HUES6 (cell line): ENCODE data around the gene DLX6.

Source experiments
- H3K27ac ChIP-seq: 2 replicates; pipeline ENCODE4 v1.7.0; 2013; ENCODE audit warnings: low read depth, mild to moderate bottlenecking, low read length, inconsistent platforms
- H3K27me3 ChIP-seq: 2 replicates; pipeline ENCODE4 v1.6.1; 2013; ENCODE audit warnings: low read length; ENCODE audit not compliant: control insufficient read depth, insufficient read depth
- H3K36me3 ChIP-seq: 2 replicates; pipeline ENCODE4 v1.6.1; 2013; ENCODE audit warnings: low read length; ENCODE audit not compliant: control insufficient read depth, insufficient read depth
- H3K4me1 ChIP-seq: 2 replicates; pipeline ENCODE4 v1.6.1; 2013; ENCODE audit warnings: low read length; ENCODE audit not compliant: control insufficient read depth, insufficient read depth
- H3K4me3 ChIP-seq: 2 replicates; pipeline ENCODE4 v1.5.1; 2013; ENCODE audit warnings: low read depth, low read length
- H3K9ac ChIP-seq: one replicate; pipeline ENCODE4 v1.6.1; 2013; ENCODE audit warnings: mild to moderate bottlenecking, low read length
- H3K9me3 ChIP-seq: 2 replicates; pipeline ENCODE4 v1.6.1; 2013; ENCODE audit warnings: low read depth, low read length; ENCODE audit not compliant: control insufficient read depth, insufficient read depth

DLX6 gene

DNA sequence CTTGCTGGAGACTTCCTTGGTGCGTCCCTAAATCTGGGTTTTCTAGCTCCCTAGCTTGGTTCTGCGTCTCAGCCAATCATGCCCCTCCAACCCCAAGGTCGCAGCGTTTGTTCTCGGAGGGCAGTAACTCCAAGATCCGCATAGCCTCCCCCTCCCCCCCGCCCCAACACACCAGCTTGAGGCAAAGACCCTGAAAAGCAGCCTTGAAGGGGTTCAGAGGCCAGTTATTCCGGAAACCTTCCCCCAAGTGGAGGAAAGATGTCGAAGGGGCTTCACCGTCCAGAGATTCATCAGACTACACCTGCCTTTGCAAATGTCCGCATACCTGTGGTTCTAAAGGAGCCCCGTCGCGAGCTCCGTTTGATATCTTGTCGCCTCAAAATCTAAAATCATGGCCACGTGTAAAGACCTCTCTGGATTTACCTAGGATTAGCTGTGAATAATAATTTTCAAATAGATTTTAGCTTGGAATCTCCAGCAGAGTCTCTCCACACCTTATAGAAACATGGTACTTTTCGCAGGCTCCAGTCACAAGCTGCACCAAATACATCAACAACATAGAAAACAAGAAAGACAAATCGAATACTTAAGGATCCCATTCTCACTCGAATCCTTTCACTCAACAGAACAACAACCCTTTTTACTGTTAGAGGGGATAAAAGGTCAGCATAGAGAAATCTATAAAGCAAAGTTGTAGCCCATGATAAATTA lies 7.9 kb downstream of the DLX6 start:
- no peak overlapping the region for H3K9ac ChIP-seq
- no peaks in the 10 kb centered on the region for H3K9me3 ChIP-seq
- peaks cover 100% of the 10 kb centered on the region for H3K27me3 ChIP-seq
- H3K36me3 ChIP-seq = no peaks in the 10 kb centered on the region
- peaks cover 29% of the 10 kb centered on the region for H3K4me1 ChIP-seq
- H3K27ac ChIP-seq = no peak overlapping the region
- no peak overlapping the region for H3K4me3 ChIP-seq

DNA sequence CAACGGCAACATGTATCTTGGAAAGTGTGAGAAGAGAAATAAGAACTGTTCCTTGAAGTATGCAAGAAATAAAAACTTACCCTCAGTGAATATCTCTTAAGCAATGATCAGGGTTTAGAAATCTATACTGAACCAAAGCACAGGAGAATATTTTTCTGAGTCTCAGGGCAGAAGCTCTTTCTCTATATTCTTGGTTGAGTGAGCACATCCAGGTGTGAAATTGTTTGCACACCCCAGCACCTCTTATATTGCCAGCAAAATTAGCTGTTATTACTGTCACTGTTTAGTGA lies 8.4 kb downstream of the DLX6 start:
- H3K27ac ChIP-seq = no peak overlapping the region
- H3K9ac ChIP-seq = no peak overlapping the region
- peaks cover 100% of the 10 kb centered on the region for H3K27me3 ChIP-seq
- H3K36me3 ChIP-seq = no peaks in the 10 kb centered on the region
- no peak overlapping the region for H3K4me3 ChIP-seq
- no peaks in the 10 kb centered on the region for H3K9me3 ChIP-seq
- H3K4me1 ChIP-seq = peaks cover 30% of the 10 kb centered on the region

DNA sequence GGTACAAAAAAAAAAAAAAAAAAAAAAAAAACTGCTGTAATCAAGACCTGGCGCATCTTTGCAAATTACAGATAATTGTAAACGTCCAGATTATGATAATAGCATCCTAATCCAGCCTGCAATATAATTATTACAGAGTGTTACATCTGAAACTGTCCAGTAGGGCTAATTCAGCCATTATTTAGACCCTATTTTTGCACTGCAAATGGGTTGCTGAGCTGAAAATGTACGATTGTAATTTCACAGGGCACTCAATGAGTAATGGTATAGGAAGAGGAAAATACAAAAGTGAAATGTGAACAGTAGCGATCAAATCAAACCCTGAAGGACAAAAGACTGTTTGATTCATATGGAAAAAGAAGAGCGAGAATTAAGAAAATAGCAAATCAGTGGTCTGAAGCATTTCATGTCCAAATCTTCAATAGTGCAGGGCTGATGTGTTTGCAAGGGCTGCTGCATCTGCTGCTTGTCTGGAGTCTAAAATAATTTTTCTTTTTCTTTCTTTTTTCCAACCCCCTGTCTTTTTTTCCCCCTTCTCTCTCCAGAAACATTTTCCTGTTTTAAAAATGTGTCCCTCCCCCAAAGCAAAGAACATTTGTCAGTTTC lies 8.9 kb downstream of the DLX6 start:
- no peak overlapping the region for H3K4me3 ChIP-seq
- peaks cover 100% of the 10 kb centered on the region for H3K27me3 ChIP-seq
- H3K27ac ChIP-seq = no peak overlapping the region
- no peaks in the 10 kb centered on the region for H3K36me3 ChIP-seq
- H3K4me1 ChIP-seq = peaks cover 30% of the 10 kb centered on the region
- H3K9me3 ChIP-seq = no peaks in the 10 kb centered on the region
- H3K9ac ChIP-seq = no peak overlapping the region

DNA sequence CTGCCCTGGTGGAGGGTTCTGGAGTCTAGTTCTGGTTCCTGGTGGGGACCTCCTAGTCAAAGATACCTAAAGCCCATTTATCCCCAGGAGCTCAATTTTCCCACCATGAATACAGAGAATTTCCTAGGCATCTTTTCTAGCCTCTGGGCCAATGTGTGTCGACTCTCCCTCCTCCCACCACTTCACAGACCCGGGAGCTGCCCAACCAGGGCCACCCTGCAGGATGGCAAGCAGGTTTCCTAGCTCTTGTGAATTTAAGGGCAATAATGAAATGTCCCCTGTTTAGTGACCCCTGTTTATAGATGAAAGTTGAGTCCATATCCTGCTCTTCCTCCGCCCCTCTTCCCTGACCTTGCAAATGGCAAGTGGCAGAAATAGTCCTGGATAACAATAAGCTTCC lies 9.9 kb downstream of the DLX6 start:
- Histone ChIP-seq H3K27ac (no peak overlapping the region), H3K27me3 (peaks cover 100% of the 10 kb centered on the region), H3K4me1 (peaks cover 27% of the 10 kb centered on the region)

DNA sequence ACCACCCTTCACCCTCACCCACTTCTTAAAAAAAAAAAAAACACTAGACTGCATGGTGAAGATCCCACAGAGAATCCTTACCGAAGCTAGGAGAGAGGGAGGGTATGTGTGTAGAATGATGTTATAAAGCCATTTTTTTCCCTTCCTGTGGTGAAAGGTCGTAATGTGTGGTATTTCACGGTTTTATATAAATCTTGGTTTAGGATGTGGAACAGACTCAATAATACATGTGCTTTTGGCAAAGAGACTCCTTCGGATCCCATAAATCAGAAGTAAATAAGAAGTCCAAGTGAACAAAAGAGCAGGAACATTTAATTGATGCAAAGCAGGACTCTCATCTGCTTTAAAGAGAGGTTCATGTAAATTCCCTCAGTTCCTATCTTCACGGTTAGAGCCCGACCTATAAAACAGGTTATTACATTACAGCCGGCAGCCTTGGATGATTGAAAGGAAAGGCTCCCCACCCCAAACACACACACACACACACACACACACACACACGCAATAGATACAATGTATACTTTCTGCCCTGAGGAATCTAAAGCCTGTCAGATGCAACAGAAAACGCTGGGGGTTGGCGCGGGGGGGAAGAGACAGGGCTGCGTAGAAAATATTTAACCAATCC lies 10.5 kb downstream of the DLX6 start:
- no peaks in the 10 kb centered on the region for H3K9me3 ChIP-seq
- peaks cover 100% of the 10 kb centered on the region for H3K27me3 ChIP-seq

More for the DNA sequence above, 9.9 kb downstream of the DLX6 start:
- Histone ChIP-seq H3K36me3 (no peaks in the 10 kb centered on the region), H3K9ac (no peak overlapping the region), H3K9me3 (no peaks in the 10 kb centered on the region), H3K4me3 (no peak overlapping the region)

DNA sequence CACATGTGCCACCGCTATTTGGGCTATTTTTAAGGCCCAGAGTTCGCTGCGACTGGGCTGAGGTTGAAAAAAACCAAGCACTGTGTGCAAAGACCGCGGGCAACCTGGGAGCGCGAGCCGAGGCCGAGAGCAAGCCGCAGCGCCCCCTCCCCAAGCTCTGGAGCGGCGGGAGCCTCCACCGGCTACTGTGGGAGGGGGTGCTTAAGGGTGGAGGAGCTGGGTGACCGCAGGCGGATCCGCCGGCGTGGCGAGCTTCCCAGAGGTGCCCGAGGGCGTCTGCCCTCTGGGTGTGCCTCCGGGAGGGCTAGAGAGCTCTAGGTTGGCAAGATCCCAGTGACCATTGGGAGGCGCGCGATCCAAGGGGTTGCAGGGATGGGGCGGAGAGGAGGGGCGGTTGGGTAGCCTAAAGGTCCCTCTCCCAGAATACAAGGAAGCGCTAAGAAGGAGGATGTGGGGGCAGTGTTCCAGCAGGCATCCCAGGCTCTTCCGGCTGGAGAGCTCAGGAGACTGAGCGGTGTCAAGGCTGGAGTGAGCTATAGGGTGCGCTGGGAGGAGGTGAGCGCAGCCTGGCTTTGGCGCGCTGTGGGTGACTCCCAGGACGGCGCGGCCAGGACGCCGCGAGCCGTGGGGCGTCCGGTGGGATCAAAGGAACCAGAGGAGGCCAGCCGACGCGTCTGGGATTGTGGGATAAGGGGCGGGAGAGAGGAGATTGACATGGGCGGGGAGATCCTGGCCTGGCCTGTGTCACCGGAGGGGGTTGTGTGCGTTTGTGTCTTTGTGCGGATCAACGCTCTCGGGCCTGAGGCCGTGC lies 11.2 kb downstream of the DLX6 start:
- Histone ChIP-seq H3K36me3 (no peaks in the 10 kb centered on the region), H3K9ac (no peak overlapping the region), H3K4me3 (peak overlapping the region; percentile 61), H3K4me1 (peaks cover 37% of the 10 kb centered on the region), H3K27me3 (peaks cover 100% of the 10 kb centered on the region), H3K27ac (no peak overlapping the region), H3K9me3 (no peaks in the 10 kb centered on the region)

More for the DNA sequence above, 10.5 kb downstream of the DLX6 start:
- Histone ChIP-seq H3K36me3 (no peaks in the 10 kb centered on the region), H3K4me1 (peaks cover 31% of the 10 kb centered on the region), H3K9ac (no peak overlapping the region), H3K27ac (no peak overlapping the region), H3K4me3 (peak overlapping the region; percentile 61)

DNA sequence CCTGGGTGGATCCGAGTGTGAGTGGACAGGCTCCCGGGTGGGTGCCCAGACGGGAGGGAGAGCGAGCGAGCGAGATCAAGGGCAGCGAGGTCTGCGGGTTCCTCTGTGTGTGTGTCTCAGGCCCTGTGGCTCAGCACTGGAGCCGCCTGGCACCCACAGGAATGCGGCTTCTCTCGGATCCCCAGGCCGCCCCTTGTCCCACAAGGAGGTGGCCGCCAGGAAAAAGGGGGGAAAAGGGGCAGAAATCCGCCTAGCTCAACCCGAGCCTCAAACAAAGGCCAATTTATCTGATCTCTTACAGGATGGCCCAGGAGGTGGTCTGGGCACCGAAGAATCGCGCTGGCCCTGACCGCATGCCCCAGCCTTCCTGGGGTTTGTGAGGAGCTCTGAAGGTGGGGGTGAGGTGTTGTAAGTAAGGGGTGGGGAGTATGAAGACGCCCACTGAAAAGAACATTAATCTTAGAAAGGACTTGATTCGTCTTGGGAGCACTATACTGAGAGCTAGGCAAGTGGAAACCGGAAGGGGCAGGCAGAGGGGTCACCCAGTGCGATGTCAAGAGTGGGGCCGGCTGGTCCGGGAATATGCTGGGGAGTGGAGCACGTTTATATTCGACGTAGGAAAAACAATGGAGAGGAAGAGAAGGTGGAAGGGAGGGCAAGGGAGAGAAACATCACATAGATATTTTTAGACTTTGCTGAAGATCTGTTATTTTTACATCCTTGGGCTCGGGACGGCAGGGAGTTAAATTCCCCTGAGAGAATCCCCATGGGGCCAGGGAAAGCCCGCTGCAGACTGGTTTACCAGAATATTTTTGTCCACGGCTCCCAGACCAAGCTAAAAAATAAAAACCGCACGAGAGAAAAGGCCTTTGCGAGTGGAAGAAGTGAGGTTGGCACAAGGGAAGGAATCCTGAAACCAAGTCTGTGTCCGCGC lies 12.1 kb downstream of the DLX6 start:
- Histone ChIP-seq H3K4me3 (peak overlapping the region; percentile 61), H3K9ac (no peak overlapping the region), H3K4me1 (peaks cover 42% of the 10 kb centered on the region), H3K36me3 (no peaks in the 10 kb centered on the region), H3K9me3 (no peaks in the 10 kb centered on the region), H3K27ac (no peak overlapping the region), H3K27me3 (peaks cover 100% of the 10 kb centered on the region)

DNA sequence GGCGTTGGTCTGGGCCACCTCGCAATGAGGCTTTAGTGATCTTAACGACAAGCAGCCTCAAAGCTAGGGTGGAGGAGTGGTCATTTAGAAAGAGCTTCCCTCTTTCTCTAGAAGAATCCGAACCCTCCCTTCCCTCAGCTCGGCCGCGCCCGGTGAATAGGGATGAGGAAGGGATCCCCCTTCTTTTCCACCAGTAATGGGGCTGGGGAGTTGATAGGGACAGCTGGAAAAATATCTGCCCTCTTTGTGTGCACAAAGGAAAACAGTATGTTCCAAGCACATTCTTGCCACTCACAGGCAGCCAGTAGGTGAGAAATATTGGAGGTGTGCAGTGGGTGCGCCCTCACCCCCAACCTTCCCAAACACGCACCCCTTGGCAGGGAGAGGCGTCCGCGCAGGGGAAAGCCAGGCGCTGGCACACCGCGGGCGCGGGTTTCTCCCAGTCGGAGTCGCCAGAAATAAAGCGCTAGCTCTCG lies 12.8 kb downstream of the DLX6 start:
- H3K9me3 ChIP-seq = no peaks in the 10 kb centered on the region
- no peak overlapping the region for H3K9ac ChIP-seq
- no peak overlapping the region for H3K4me3 ChIP-seq
- H3K4me1 ChIP-seq = peaks cover 45% of the 10 kb centered on the region
- peaks cover 100% of the 10 kb centered on the region for H3K27me3 ChIP-seq
- no peaks in the 10 kb centered on the region for H3K36me3 ChIP-seq
- H3K27ac ChIP-seq = no peak overlapping the region

DNA sequence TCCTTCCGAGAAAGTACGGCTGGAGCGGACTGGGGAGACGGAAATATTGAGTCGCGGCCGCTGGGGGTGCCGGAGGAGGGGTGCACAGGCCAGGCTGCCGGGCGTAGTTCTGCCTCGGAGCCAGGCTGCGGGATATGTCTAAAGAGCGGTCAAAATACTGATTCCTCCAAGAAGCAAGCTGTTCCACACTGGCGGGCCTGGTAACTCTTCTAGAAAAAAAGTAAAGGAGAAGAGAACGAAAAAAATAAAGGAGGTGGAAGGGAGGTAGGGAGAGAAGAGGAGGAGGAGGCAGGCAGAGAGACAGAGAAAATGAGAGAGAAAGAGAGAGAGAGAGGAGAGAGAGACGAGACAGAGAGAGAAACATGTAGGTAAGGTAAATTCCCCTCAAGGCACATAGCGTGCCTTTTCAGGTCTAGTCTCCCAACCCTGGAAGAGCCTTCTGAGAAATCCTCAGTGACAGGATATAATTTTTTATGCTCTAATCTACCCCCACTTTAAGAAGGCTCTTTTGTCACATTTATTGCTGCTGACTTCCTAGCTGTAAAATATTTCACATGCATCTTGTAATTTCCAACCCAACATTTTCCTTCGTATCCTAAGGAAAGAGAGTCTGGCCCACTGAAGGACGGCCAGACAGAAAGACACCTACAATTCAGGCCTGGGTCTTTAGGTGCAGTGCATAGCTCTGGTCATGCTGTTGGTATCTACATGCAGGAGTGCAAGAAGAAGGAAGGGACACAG lies 13.6 kb downstream of the DLX6 start:
- Histone ChIP-seq H3K36me3 (no peaks in the 10 kb centered on the region), H3K4me1 (peaks cover 50% of the 10 kb centered on the region), H3K9ac (no peak overlapping the region), H3K27me3 (peaks cover 100% of the 10 kb centered on the region), H3K27ac (no peak overlapping the region), H3K4me3 (no peak overlapping the region), H3K9me3 (no peaks in the 10 kb centered on the region)
